AG10803 (cell line): ENCODE data around the gene ALOXE3.

ENCODE experiments used
- DNase-seq: peaks from one replicate; pipeline ENCODE4 v3.0.0; 2010; ENCODE audit warnings: low read depth
- H3K4me3 ChIP-seq: 2 replicates; pipeline ENCODE4 v1.5.1; 2011; ENCODE audit warnings: mild to moderate bottlenecking, low read length, control low read depth
- TF ChIP-seq, protein P1 (sequence below): conservative IDR thresholded peaks from 2 replicates; pipeline ENCODE4 v1.5.1; 2011; ENCODE audit warnings: mild to moderate bottlenecking, low read length, control low read depth, inconsistent platforms

The ALOXE3 gene

DNA sequence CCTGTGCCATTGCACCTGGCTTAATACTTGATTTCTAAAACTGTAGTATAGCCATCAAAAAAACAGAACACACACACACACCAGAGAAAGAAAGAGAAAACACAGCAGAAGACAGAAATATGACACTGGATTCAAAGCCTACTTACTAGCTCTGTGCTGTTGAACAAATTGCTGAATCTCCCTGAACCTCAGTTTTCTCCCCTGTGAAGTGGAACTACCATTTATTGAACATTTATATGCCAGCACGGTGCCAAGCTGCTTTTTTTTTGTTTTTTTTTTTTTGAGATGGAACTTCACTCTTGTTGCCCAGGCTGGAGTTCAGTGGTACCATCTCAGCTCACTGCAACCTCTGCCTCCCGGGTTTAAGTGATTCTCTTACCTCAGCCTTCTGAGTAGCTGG lies 17.6 kb downstream of the ALOXE3 start:
- TF ChIP-seq, protein P1, sequence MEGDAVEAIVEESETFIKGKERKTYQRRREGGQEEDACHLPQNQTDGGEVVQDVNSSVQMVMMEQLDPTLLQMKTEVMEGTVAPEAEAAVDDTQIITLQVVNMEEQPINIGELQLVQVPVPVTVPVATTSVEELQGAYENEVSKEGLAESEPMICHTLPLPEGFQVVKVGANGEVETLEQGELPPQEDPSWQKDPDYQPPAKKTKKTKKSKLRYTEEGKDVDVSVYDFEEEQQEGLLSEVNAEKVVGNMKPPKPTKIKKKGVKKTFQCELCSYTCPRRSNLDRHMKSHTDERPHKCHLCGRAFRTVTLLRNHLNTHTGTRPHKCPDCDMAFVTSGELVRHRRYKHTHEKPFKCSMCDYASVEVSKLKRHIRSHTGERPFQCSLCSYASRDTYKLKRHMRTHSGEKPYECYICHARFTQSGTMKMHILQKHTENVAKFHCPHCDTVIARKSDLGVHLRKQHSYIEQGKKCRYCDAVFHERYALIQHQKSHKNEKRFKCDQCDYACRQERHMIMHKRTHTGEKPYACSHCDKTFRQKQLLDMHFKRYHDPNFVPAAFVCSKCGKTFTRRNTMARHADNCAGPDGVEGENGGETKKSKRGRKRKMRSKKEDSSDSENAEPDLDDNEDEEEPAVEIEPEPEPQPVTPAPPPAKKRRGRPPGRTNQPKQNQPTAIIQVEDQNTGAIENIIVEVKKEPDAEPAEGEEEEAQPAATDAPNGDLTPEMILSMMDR: no peak
- no peak for DNase-seq
- no peak overlapping the region for H3K4me3 ChIP-seq

DNA sequence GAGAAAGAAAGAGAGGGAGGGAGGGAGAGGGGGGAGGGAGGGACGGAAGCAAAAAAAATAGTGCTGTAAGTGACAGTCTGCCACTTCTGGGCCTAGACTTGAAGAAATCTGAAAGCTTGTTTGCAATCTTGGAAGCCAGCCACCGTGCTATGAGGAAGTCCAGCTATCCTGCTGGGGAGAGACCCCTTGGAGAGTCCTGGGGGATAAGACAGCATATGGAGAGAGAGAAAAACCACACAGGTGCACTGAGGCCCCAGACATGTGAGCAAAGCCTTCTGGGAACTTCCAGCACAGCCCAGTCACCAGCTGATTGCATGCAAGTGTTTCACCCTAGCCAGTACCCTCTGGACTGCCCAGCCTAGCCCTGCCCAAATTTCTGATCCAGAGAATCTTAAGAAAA lies 18.2 kb downstream of the ALOXE3 start:
- DNase-seq: no peak
- H3K4me3 ChIP-seq: no peak overlapping the region
- TF ChIP-seq, protein P1: no peak

DNA sequence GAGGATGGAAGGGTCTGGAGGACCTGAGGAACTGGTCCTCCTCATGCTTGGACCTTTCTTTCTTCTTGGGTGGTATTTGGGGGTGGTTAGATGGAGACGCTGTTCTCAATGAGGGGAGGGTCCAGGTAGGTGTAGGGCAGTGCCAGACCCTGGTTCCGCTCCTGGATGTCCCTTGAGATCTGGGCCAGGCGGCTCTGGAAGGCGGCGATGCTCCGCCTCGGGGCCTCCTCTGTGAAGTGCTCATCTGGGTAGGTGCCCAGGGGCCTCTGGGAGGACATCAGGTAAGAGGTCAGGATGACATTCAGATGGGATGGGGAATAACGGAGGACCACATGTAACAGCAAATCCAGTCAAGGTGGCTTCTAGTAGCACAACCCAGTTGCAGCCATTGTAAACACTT lies 21.8 kb downstream of the ALOXE3 start:
- DNase-seq: no peak
- H3K4me3 ChIP-seq: no peak overlapping the region
- TF ChIP-seq, protein P1: no peak

DNA sequence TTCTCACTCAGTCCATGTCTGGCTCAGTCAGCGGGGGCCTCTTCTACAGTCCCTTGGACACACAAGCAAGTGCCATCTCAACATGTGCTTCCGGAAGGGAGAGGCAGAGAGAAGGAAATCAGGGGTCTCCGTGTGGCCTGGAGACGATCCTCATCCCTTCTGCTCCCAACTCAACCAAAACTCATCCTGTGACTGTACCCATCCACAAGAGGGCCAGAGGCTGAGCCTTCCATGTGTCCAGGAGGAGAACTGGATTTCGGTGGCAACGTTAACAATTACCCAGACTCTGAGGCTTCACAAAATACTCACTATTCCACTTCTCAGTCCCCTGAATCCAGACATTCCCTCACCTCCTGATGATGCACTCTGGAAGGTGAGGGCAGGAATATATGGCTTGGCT lies 23.0 kb downstream of the ALOXE3 start:
- no peak overlapping the region for H3K4me3 ChIP-seq
- DNase-seq: no peak
- TF ChIP-seq, protein P1: no peak

DNA sequence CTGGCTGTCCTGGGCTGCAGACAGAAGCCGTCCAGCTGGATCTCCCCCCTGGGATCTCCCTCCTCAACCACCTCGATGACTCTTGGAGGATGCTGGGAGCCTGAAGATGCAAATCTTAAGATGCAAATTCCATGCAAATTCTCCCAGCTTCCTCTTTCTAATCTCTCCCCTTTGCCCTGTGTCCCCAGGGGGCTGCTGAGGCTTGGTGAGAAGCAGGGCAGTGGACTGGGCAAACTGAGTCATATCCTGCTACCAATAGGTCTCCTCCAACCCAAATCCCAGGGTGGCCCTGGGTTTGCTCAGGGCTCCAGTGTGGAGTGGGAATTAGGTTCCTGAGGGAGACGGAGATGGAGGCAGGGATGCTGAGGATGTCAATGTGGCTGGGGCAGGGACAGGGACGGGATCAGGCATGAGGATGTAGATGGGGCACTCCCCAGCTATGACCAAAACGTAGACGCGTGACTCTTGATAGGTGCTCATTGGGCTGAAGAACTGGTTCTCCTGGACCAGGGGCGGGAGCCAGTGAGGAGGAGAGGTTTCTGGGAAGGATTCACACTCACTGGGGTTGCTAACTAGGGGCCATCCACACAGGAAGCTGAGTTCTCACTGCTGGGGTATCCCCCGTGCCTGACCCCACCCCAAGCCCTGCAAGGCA lies 27.2 kb downstream of the ALOXE3 start:
- no peak for DNase-seq
- TF ChIP-seq, protein P1: no peak
- no peak overlapping the region for H3K4me3 ChIP-seq

DNA sequence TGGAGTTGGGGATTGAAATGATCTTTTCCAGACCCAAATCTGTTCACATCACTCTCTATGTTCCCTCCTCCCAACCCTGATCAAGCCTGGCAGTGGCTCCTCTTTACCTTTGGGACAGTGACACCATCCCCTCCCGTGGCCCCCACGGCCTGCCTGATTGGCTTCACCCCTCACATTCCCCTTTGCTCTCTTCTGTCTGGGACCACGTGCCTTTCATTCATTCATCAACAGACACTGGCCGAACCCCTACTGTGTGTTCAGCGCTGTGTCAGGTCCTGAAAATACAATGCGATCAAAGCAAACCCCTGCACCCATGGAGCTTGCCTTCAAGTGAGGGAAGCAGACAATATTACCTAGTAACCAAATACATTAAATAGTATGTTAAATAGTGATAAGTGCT lies 28.6 kb downstream of the ALOXE3 start:
- DNase-seq: no peak
- H3K4me3 ChIP-seq: no peak overlapping the region
- TF ChIP-seq, protein P1: no peak

DNA sequence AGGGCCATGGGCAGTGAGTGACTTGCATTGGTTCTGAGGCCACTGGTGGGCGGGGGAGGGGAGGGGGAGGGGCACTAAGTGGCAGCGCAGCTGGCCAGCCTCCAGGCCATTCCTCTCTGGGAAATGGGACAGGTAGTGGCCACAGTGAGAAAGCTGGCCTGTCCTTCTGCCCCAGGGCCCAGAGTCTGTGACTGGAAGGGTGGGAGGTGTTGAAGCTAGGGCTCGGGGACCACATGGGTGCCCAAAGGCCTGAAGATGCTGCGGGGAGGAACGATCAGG lies 30.4 kb downstream of the ALOXE3 start:
- TF ChIP-seq, protein P1: no peak
- no peak for DNase-seq
- H3K4me3 ChIP-seq: no peak overlapping the region
